CD4-positive, alpha-beta T cell treated with Interleukin-1 beta for 1 hour (primary cell): ENCODE data around the gene METTL25B.
"Not testable (repeated sequence)": the region's sequence is repeated elsewhere in the genome, so short reads cannot be mapped to it uniquely, and the experiment has no call there.

Experiments
- DNase-seq, 2 donors: peaks; one replicate each; pipeline ENCODE4 v3.0.0-alpha.2; 2020 to 2022

The METTL25B gene

GRCh38 chr1:156750191-156750672, 22.0 kb downstream of the METTL25B start:
- DNase-seq, result peak; percentile 40 to 41

DNA sequence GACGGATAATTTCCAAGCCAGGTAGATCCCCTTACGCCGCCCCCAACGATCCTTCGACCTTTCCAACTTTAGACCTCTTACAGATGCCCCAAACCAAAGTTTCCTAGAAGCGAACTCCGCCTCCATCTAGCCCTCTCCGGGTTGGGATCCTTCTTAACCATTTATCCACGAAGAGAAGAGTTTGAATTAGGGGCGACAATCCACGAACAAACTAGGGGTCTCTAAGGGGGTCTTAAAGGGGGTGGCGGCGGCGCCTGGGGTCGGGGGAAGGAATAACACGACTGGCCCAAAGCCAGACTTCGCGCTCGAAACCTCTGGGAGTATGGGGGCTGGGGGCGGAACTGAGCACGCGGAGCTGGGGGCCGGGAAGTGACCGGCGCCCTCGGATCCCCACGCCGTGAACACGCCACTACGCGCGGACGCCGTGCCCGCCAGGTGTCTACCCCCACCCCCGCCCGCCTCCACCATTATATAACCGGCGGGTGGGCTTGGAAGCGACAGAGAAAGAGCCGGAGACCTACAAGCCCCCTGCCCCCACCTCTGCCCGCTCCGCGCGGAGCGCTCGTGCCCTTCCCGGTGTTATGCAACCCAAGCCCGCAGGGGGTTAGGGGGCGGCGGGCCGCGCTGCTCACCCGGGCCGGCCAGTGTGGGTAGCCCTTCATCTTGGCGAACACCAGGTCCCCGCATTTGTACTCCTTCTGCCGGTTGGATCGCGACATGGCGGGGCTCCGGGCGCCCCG, 22.6 kb downstream of the METTL25B start:
- DNase-seq, result peak; percentile 43

GRCh38 chr1:156751451-156751756, 23.1 kb downstream of the METTL25B start, which contains the start of gene HDGF:
Gene HDGF, minus strand, starts transcription at chr1:156751675. Its CDS starts 246 bp downstream, at chr1:156751429.
- no peak for DNase-seq

DNA sequence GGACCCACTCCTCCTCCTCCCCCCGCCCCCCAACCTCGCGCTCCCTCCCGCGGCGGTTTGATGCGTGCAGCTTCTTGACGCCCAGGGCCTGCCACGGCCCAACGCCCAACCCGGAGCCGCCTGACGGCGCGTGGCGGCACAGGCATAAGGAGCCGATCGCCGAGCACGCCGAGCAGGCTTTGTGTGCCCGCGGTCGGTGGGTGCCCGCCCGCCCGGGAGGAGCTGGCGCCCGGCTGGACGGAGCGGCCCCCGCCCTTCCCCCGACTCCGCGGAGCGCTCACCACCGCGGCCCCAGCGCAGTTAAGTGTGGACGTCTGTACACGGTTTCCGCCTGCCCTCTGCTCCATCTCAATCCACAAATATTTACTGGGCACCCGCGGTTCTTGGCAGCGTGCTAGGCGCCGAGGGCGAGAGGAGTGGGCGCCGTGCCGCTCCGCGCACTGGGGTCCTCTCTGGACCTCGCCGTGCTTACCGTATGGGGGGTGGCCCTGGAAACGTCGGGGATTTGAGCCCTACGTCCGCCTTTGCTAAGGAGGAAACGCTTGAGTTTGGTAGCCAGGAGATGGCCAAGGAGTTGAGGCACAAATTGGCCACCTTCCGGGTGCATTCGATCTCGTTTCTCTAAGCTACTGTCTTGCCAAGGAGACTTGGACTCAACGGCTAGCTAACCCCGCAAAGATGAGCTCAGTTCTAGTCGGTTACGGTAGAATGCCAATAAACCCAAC, 23.6 kb downstream of the METTL25B start:
- peak; percentile 96 to 97 for DNase-seq

DNA sequence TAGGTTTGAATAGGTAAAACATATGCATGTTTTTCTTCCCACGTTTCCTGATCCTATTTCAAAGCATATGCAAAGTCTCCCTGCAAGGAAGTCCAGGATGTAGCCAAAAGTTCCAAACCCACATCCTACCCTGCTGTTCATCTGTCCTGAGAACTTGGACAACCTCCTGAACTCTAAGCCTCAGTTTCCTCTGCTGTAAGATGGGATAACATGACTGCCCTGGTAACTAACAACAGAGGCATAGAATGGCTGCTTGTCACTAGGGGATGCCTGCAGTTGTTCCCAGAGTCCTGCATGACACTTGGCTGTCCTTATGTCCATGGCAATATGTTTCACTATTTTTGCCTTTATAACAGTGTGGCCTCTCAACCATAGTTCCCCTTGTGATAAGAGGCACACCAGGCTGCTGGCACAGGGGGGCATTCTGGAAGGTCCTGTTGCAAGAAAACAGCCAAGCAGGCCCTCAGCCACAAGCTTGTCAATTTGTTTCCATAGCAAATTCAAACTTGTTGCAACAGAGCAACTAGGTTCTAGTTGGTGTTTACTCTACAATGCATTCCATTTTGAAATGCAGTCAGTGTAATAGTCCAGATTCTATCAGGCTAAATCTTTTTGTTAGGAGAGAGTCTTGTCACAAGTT, 24.7 kb downstream of the METTL25B start:
- DNase-seq, result no peak

GRCh38 chr1:156754219-156754618, 25.9 kb downstream of the METTL25B start:
- DNase-seq, result no peak

GRCh38 chr1:156755527-156755950, 27.3 kb downstream of the METTL25B start:
- no peak for DNase-seq

DNA sequence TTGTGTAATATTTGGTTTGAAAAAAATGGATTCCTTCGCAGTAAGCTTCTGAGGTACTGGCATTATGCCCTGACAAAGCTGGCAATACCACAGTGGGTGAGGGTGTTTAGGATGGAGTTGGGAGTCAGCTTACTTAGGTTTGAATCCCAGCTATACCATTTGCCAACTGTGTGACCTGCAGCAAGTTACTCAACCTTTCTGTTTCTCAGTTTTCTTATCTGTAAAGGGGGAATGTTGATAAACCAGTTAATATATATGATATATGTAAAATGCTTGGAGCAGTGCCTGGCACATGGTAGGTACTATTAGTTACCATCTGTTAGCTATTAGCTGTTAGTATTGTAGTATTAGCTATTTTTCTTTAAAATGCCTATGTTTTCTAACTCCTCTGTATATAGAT, 28.1 kb downstream of the METTL25B start:
- no peak for DNase-seq

- not testable (repeated sequence) for DNase-seq
Observed at GRCh38 chr1:156757572-156758253, 29.4 kb downstream of the METTL25B start.

- no peak for DNase-seq
Observed at GRCh38 chr1:156760092-156760795, 32.0 kb downstream of the METTL25B start.

GRCh38 chr1:156760796-156761104, 32.5 kb downstream of the METTL25B start:
- DNase-seq, result no peak

GRCh38 chr1:156765136-156765535, 36.9 kb downstream of the METTL25B start:
- not testable (repeated sequence) for DNase-seq

DNA sequence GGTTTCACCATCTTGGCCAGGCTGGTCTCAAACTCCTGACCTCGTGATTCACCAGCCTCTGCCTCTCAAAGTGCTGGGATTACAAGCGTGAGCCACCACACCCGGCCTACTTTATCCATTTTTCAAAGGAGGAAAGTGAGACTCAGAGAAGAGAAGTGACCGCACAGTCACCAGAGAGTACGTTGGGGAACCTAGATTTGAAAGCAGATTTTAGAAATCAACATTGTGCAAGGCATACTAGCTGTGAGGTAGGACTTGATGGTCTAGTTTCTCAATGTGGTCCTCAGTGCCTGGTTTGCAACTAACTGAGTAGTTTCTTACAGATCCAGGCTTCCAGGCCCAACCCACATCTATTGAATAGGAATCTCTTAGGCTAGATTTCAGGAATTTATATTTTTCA, 37.4 kb downstream of the METTL25B start:
- peak in 1 of 2 donors; percentile 22 for DNase-seq

DNA sequence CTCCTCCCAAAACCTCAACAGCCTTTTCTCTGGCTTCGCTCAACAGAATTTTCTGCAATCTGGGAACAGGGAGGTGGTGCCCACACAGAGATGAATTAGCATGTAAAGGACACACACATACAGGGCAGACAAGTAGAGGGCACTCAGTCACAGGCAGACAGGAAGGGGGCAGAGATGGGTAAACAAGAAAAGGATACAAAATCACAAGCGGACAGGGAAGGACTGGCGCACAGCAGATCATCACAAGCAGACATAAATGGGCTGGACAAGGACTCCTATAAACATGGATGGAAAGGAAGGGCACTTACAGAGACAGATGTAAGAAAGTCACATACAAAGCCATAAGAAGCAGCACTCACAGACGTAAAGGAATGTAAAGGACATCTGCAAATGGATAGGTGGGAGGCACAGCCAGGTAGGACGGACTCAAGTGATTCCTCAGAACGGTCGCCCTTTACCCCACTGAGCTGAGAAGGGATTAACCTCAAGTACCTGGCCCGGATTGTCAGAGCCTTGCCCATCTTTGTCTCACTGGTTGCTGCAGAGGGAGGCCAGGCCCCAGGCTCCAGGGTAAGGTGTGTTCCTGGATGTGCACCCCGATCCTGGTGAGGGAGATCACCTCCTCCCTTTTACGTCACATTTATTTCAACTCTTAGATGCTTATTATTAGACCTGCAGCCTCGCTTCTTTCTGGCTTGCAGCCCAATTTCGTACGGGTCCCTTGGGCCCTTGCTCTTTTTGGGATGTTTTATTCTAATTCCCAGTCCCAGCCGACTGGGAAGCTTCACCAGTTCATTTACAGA, 38.2 kb downstream of the METTL25B start:
- DNase-seq, result no peak

DNA sequence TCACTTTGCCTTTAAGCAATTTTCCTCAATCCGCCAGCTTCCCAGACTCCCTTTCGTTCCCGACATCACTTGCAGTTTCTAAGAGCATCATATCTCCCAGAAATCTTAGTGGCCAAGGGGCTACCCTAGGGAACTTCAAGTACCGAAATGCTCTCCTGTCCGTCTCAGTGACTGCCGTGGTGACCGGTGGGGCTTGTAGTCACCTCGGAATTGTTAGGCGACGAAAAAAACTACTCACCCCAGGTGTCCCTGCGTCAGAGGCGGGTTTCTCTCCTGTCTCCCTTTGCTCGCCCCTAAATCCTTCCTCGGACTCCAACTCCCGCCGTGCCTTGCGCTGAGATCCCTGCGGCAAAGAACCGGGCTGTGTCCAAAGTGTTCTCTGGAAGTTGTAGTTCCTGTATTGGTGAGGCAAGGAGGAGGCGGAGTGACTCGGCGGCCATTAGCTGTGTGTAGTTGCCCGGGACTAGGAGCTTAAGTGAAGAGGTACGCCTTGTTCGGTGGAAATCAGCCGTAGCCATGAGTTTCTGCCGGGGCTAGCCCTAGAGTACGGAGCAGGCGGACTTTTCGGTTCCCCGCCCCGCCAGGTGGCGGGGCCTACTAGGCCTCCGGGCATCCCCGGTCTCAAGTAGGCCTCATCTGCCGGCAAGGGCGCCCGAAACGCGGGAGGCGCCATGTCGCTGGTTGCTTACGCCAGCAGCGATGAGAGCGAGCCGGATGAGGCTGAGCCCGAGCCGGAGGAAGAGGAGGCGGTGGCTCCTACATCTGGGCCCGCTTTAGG, 39.0 kb downstream of the METTL25B start, which contains the start of gene PRCC:
Gene PRCC, plus strand, starts transcription at position 435 of the 778 bp plus-strand sequence. Its CDS starts 237 bp downstream, at position 672.
- DNase-seq, result peak; percentile 99 to 100

DNA sequence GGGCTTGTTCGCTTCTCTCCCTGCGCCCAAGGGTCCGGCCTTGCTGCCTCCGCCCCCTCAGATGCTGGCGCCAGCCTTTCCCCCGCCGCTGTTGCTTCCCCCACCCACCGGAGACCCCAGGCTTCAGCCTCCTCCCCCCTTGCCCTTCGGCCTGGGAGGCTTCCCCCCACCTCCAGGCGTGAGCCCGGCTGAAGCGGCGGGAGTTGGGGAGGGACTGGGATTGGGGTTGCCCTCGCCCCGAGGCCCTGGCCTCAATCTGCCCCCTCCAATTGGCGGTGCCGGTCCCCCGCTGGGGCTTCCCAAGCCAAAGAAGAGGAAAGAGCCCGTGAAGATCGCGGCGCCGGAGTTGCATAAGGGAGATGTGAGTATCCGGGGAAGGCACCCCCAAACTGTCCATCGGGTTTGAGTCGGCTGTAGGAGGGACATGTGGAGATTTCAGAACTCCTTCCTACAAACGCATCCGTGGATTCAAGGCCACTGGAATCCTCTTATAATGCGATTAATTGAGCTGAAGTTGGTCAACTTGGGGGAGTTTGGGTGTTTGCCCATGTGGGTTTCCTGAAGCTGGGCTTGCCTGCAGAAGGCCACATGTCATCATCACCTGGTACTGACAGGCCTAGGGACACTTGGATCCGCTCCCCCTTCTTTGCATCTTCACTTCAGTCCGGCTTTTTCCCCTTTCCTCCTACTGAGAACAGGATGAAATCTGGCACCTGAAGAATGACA, 39.8 kb downstream of the METTL25B start:
- peak; percentile 24 to 31 for DNase-seq

GRCh38 chr1:156768610-156769295, 40.5 kb downstream of the METTL25B start:
- DNase-seq, result no peak

DNA sequence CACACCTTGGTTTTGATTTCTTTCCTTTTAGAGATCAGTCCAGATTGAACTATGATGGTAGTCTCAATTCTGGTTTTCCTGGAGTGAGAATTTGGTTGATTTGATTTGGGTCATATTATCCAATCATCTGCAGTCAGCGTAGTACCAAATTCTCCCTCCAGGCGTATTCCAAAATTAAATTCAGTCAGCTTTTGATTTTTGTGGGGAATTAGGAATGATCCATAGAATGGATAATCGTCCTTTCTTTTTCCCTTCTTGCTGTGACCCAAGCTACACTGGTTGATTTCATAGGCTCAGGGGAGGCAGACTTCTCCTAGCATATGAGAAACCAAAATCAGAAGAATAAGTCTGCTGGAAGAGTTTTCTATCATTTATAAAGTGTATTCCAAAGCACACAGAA, 44.0 kb downstream of the METTL25B start:
- no peak for DNase-seq

GRCh38 chr1:156772728-156773497, 44.6 kb downstream of the METTL25B start:
- DNase-seq, result no peak
